Muscle layer of duodenum (tissue), 2 donors: Measurements from ENCODE around the gene OSBP2.

Source experiments
- H3K27ac ChIP-seq: one replicate; pipeline ENCODE4 v1.7.0; 2013; ENCODE audit warnings: mild to moderate bottlenecking, low read length
- H3K27me3 ChIP-seq: one replicate; pipeline ENCODE4 v1.7.0; 2013; ENCODE audit warnings: low read depth, mild to moderate bottlenecking, control low read depth, low read length
- H3K36me3 ChIP-seq, 2 donors: one replicate each; pipeline ENCODE4 v1.7.0; 2013; ENCODE audit warnings: low read length in 2 of 2, control low read depth in 1 of 2, mild to moderate bottlenecking in 1 of 2; ENCODE audit not compliant: insufficient read depth in 2 of 2, control insufficient read depth in 1 of 2
- H3K4me1 ChIP-seq, 2 donors: one replicate each; pipeline ENCODE4 v1.7.0; 2013; ENCODE audit warnings: low read length in 2 of 2, mild to moderate bottlenecking in 2 of 2, control low read depth in 1 of 2, moderate library complexity in 1 of 2; ENCODE audit not compliant: insufficient read depth in 2 of 2, control insufficient read depth in 1 of 2
- H3K4me3 ChIP-seq, 2 donors: one replicate each; pipeline ENCODE4 v1.7.0; 2013; ENCODE audit warnings: low read length in 2 of 2, low read depth in 1 of 2, mild to moderate bottlenecking in 1 of 2
- H3K9me3 ChIP-seq, 2 donors: one replicate each; pipeline ENCODE4 v1.7.0; 2013; ENCODE audit warnings: low read length in 2 of 2, control low read depth in 1 of 2, mild to moderate bottlenecking in 1 of 2; ENCODE audit not compliant: control insufficient read depth in 1 of 2
- donor health status: healthy.

Gene OSBP2

GRCh38 chr22:30953206-30953605 is 258.5 kb downstream of the OSBP2 start:
- Histone ChIP-seq H3K27ac (no peak overlapping the region), H3K36me3 (peaks cover 26 to 31% of the 10 kb centered on the region in 2 donors), H3K9me3 (no peaks in the 10 kb centered on the region), H3K4me3 (no peak overlapping the region), H3K4me1 (peaks cover 0 to 5% of the 10 kb centered on the region in 2 donors), H3K27me3 (no peaks in the 10 kb centered on the region)

GRCh38 chr22:30955153-30955552 is 260.5 kb downstream of the OSBP2 start:
- no peak overlapping the region for H3K27ac ChIP-seq
- no peaks in the 10 kb centered on the region for H3K4me1 ChIP-seq
- H3K4me3 ChIP-seq, result no peak overlapping the region
- no peaks in the 10 kb centered on the region for H3K27me3 ChIP-seq
- H3K36me3 ChIP-seq, result peaks cover 12 to 17% of the 10 kb centered on the region in 2 donors
- H3K9me3 ChIP-seq, result no peaks in the 10 kb centered on the region
